Measurements from ENCODE around the gene ADAMTS10. TPM values are rescaled to one million over a fixed set of nuclear protein-coding genes. Genes with fewer than 3 reads are reported as not detected.

The ADAMTS10 gene
- total and polyA plus RNA-seq, 4 donors = 9.1 to 44.1 (median 15.3) TPM

GRCh38 chr19:8643860-8644653, 33.5 kb upstream of the ADAMTS10 start:
- WGBS, 2 donors = 66 to 84% methylated on average over 7 of the region's 7 CpGs
- DNase-seq = no peak

GRCh38 chr19:8642561-8642960, 32.0 kb upstream of the ADAMTS10 start:
- no peak for DNase-seq
- Histone ChIP-seq H3K4me1 (ENCODE audit: control insufficient read depth in 5 of 5, insufficient read depth in 5 of 5, low read length in 5 of 5) (peaks cover 0 to 9% (median 5%) of the 10 kb centered on the region in 5 donors), H3K27me3 (ENCODE audit: control insufficient read depth in 3 of 3, insufficient read depth in 3 of 3, low read length in 2 of 3) (no peaks in the 10 kb centered on the region), H3K36me3 (ENCODE audit: control insufficient read depth in 4 of 4, insufficient read depth in 4 of 4, low read length in 4 of 4) (no peaks in the 10 kb centered on the region), H3K9me3 (ENCODE audit: control insufficient read depth in 4 of 4, insufficient read depth in 3 of 4, low read length in 3 of 4) (peaks cover 0 to 8% (median 0%) of the 10 kb centered on the region in 4 donors), H3K27ac (ENCODE audit: low read depth in 1 of 2, low read length in 1 of 2) (no peak overlapping the region), H3K9ac (ENCODE audit: insufficient read depth in 1 of 2, low read length in 2 of 2) (no peak overlapping the region), H3K4me3 (no peak overlapping the region)
- 40 to 65% methylated on average over 5 of the region's 5 CpGs for WGBS, 2 donors
- TF ChIP-seq, protein P1, sequence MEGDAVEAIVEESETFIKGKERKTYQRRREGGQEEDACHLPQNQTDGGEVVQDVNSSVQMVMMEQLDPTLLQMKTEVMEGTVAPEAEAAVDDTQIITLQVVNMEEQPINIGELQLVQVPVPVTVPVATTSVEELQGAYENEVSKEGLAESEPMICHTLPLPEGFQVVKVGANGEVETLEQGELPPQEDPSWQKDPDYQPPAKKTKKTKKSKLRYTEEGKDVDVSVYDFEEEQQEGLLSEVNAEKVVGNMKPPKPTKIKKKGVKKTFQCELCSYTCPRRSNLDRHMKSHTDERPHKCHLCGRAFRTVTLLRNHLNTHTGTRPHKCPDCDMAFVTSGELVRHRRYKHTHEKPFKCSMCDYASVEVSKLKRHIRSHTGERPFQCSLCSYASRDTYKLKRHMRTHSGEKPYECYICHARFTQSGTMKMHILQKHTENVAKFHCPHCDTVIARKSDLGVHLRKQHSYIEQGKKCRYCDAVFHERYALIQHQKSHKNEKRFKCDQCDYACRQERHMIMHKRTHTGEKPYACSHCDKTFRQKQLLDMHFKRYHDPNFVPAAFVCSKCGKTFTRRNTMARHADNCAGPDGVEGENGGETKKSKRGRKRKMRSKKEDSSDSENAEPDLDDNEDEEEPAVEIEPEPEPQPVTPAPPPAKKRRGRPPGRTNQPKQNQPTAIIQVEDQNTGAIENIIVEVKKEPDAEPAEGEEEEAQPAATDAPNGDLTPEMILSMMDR (IDR thresholded peaks at IDR 0.05; ENCODE audit: control extremely low read depth, extremely low read depth) = no peak
- ATAC-seq (ENCODE audit: insufficient read depth, low FRiP score) = no peak

More at GRCh38 chr19:8643860-8644653, 33.5 kb upstream of the ADAMTS10 start:
- no peak for ATAC-seq (ENCODE audit: insufficient read depth, low FRiP score)
- H3K9me3 ChIP-seq (ENCODE audit: control insufficient read depth in 4 of 4, insufficient read depth in 3 of 4, low read length in 3 of 4) = peaks cover 0 to 6% (median 0%) of the 10 kb centered on the region in 4 donors
- no peaks in the 10 kb centered on the region for H3K27me3 ChIP-seq (ENCODE audit: control insufficient read depth in 3 of 3, insufficient read depth in 3 of 3, low read length in 2 of 3)
- peaks cover 0 to 2% (median 0%) of the 10 kb centered on the region in 5 donors for H3K4me1 ChIP-seq (ENCODE audit: control insufficient read depth in 5 of 5, insufficient read depth in 5 of 5, low read length in 5 of 5)
- no peak overlapping the region for H3K27ac ChIP-seq (ENCODE audit: low read depth in 1 of 2, low read length in 1 of 2)
- TF ChIP-seq, protein P1 (IDR thresholded peaks at IDR 0.05; ENCODE audit: control extremely low read depth, extremely low read depth) = no peak
- H3K36me3 ChIP-seq (ENCODE audit: control insufficient read depth in 4 of 4, insufficient read depth in 4 of 4, low read length in 4 of 4) = no peaks in the 10 kb centered on the region
- no peak overlapping the region for H3K4me3 ChIP-seq
- H3K9ac ChIP-seq (ENCODE audit: insufficient read depth in 1 of 2, low read length in 2 of 2) = no peak overlapping the region

DNA sequence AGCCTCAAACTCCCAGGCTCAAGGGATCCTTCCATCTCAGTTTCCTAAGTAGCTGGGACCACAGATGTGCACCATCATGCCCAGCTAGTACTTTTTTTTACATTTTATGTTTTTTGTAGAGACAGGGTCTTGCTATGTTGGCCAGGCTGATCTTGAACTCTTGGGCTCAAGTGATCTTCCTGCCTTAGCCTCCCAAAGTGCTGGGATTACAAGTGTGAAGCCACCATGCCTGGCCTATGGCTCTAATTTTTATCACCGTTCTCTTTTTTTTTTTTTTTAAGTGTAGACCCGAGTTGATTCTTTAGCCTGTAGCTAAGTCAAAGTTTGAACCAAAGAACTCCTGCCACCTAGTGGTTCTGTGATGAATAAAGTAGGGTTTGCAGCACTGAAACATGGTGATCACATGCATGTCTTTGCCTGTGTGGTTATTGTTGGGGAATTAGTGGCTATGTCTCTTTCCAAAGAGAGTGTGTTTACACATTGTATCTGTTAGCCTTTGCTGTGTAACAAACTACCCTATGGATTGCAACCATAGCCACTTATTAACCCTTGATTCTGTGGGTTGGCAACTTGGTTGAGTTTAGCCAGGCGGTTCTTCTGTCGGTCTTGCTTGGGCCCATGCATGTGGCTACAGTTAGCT, 31.5 kb upstream of the ADAMTS10 start:
- Histone ChIP-seq H3K4me1 (ENCODE audit: control insufficient read depth in 5 of 5, insufficient read depth in 5 of 5, low read length in 5 of 5) (peaks cover 0 to 9% (median 5%) of the 10 kb centered on the region in 5 donors), H3K27ac (ENCODE audit: low read depth in 1 of 2, low read length in 1 of 2) (no peak overlapping the region)
- DNase-seq = peak; percentile 27 to 68 (median 61)

More for the DNA sequence above, 31.5 kb upstream of the ADAMTS10 start:
- Histone ChIP-seq H3K9ac (ENCODE audit: insufficient read depth in 1 of 2, low read length in 2 of 2) (no peak overlapping the region), H3K36me3 (ENCODE audit: control insufficient read depth in 4 of 4, insufficient read depth in 4 of 4, low read length in 4 of 4) (no peaks in the 10 kb centered on the region), H3K9me3 (ENCODE audit: control insufficient read depth in 4 of 4, insufficient read depth in 3 of 4, low read length in 3 of 4) (peaks cover 0 to 8% (median 0%) of the 10 kb centered on the region in 4 donors), H3K27me3 (ENCODE audit: control insufficient read depth in 3 of 3, insufficient read depth in 3 of 3, low read length in 2 of 3) (no peaks in the 10 kb centered on the region), H3K4me3 (no peak overlapping the region)
- TF ChIP-seq, protein P1 (IDR thresholded peaks at IDR 0.05; ENCODE audit: control extremely low read depth, extremely low read depth) = peak; percentile 54
- ATAC-seq (ENCODE audit: insufficient read depth, low FRiP score) = no peak
- 44 to 49% methylated on average over 4 of the region's 4 CpGs for WGBS, 2 donors
